Panc1 (cell line): Measurements from ENCODE around the gene HMCES. TPM values are rescaled to one million over a fixed set of nuclear protein-coding genes. Genes with fewer than 3 reads are reported as not detected.

ENCODE experiments used
- ATAC-seq: fragments of 200-7000 bp; cut with Tn5 transposase; 2 replicates; pipeline ENCODE4 v1.9.1; 2020; ENCODE audit warnings: mild to moderate bottlenecking, moderate library complexity
- BruUV-seq: library from RNA; stranded (reverse); fragments of 400-500 nt; replicated peaks from 2 replicates; lab custom pipeline; 2021; lab: Mats Ljungman, UMichigan
- CTCF ChIA-PET: fragments of 300-600 bp; sonication (Branson Sonifier 250); formaldehyde crosslinking; loops from one replicate; lab custom pipeline; 2022; ENCODE audit warnings: antibody characterized with exemption; lab: Charles Lee
- POLR2A ChIA-PET: fragments of 300-600 bp; sonication (Branson Sonifier 250); formaldehyde crosslinking; loops from one replicate; lab custom pipeline; 2022; ENCODE audit warnings: antibody characterized with exemption; lab: Charles Lee
- DNase-seq: peaks from one replicate; pipeline ENCODE4 v3.0.0-alpha.2; 2010; ENCODE audit warnings: low read depth, low spot score
- H3K27ac ChIP-seq: 2 replicates; pipeline ENCODE4 v1.5.1; 2011; ENCODE audit warnings: mild to moderate bottlenecking, low read length, inconsistent platforms
- H3K27me3 ChIP-seq: fragments of 200-500 bp; sonication (Bioruptor generic); 2 replicates; pipeline ENCODE4 v1.6.0; 2014; ENCODE audit warnings: low read length, inconsistent platforms; ENCODE audit not compliant: control insufficient read depth, insufficient read depth
- H3K36me3 ChIP-seq: fragments of 200-500 bp; sonication (Bioruptor generic); 2 replicates; pipeline ENCODE4 v1.5.1; 2014; ENCODE audit warnings: inconsistent platforms, mild to moderate bottlenecking, low read length, moderate library complexity; ENCODE audit not compliant: control insufficient read depth, insufficient read depth
- H3K4me1 ChIP-seq: 2 replicates; pipeline ENCODE4 v1.5.1; 2011; ENCODE audit warnings: inconsistent platforms, mild to moderate bottlenecking, low read length, moderate library complexity; ENCODE audit not compliant: control insufficient read depth, insufficient read depth
- H3K4me3 ChIP-seq, 2 experiments: 2 replicates each; pipeline ENCODE4 v1.5.1; 2011 to 2012; ENCODE audit warnings: low read depth in 2 of 2, low read length in 2 of 2, mild to moderate bottlenecking in 2 of 2, inconsistent platforms in 1 of 2, moderate library complexity in 1 of 2
- H3K9me3 ChIP-seq: fragments of 200-500 bp; sonication (Bioruptor generic); 2 replicates; pipeline ENCODE4 v1.5.1; 2014; ENCODE audit warnings: low read depth, mild to moderate bottlenecking, inconsistent platforms, low read length, moderate library complexity; ENCODE audit not compliant: control insufficient read depth, insufficient read depth
- CTCF ChIP-seq: fragments of 450-650 bp; IDR thresholded peaks from 2 replicates; pipeline ENCODE4 v1.5.1; 2017; ENCODE audit warnings: mild to moderate bottlenecking
- POLR2AphosphoS5 ChIP-seq: IDR thresholded peaks from 2 replicates; pipeline ENCODE4 v1.6.1; 2012; ENCODE audit warnings: mild to moderate bottlenecking, low read depth, low read length, moderate library complexity
- SIN3A ChIP-seq: IDR thresholded peaks from 2 replicates; pipeline ENCODE4 v1.6.1; 2012; ENCODE audit warnings: low read depth, mild to moderate bottlenecking, low read length, moderate library complexity, borderline replicate concordance; ENCODE audit not compliant: insufficient read depth
- TCF7L2 ChIP-seq: IDR thresholded peaks from 2 replicates; pipeline ENCODE4 v1.6.1; 2011; ENCODE audit warnings: mild to moderate bottlenecking, low read depth, low read length, inconsistent platforms
- in situ Hi-C: cut with HindIII; loops from 2 replicates; pipeline ENCODE4 v1.10.0; 2016; ENCODE audit warnings: low sequenced_read_pairs, low pct_unique_long_range_greater_than_20kb
- intact Hi-C: fragments of 100-400 bp; cut with micrococcal nuclease; formaldehyde crosslinking; loops from one replicate; pipeline ENCODE4 v1.10.0; 2022; ENCODE audit not compliant: unreplicated experiment
- total RNA-seq: library from RNA; stranded (reverse); gene quantifications from one replicate; pipeline ENCODE4 v1.2.1, GENCODE V29; 2021; ENCODE audit not compliant: unreplicated experiment
- TF ChIP-seq, protein P1 (sequence below), 2 experiments: IDR thresholded peaks; 2 replicates each; pipeline ENCODE4 v1.6.1; 2011 to 2012; ENCODE audit warnings: low read depth in 2 of 2, control low read depth in 1 of 2, low read length in 1 of 2, mild to moderate bottlenecking in 1 of 2, moderate library complexity in 1 of 2; ENCODE audit not compliant: insufficient read depth in 1 of 2

The HMCES gene
- total RNA-seq, 1 experiment from 2014 or later: 94.6 TPM

DNA sequence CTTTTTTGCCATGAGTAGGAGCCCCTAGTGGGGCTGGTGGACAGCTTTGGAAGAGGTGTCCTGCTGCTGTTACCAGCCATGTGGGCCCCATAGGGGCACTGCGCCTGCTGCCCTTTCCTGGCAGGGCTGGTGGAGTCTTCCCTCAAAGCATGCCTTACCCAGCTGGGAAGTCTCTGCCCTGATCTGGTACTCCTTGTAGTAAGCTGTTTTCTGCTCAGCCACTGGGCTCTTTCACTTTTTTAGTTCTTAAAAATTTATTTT, 26.2 kb downstream of the HMCES start:
- DNase-seq: no peak
- no peak for TF ChIP-seq TCF7L2
- no peak overlapping the region for H3K4me3 ChIP-seq
- ChIA-PET POLR2A (no interaction called here), CTCF (no interaction called here)
- intact Hi-C loops: no loop called here
- H3K27me3 ChIP-seq: no peaks in the 10 kb centered on the region
- no peak overlapping the region for H3K27ac ChIP-seq
- BruUV-seq: TSS peak; percentile 86
- peaks cover 6% of the 10 kb centered on the region for H3K36me3 ChIP-seq
- in situ Hi-C loops: no loop called here
- peak; percentile 50; the same call in 1 of the 2 replicates for ATAC-seq
- H3K4me1 ChIP-seq: no peaks in the 10 kb centered on the region
- no peaks in the 10 kb centered on the region for H3K9me3 ChIP-seq

- no TSS peak for BruUV-seq
- TF ChIP-seq SIN3A: no peak
- no peak for TF ChIP-seq CTCF
- TF ChIP-seq, protein P1, sequence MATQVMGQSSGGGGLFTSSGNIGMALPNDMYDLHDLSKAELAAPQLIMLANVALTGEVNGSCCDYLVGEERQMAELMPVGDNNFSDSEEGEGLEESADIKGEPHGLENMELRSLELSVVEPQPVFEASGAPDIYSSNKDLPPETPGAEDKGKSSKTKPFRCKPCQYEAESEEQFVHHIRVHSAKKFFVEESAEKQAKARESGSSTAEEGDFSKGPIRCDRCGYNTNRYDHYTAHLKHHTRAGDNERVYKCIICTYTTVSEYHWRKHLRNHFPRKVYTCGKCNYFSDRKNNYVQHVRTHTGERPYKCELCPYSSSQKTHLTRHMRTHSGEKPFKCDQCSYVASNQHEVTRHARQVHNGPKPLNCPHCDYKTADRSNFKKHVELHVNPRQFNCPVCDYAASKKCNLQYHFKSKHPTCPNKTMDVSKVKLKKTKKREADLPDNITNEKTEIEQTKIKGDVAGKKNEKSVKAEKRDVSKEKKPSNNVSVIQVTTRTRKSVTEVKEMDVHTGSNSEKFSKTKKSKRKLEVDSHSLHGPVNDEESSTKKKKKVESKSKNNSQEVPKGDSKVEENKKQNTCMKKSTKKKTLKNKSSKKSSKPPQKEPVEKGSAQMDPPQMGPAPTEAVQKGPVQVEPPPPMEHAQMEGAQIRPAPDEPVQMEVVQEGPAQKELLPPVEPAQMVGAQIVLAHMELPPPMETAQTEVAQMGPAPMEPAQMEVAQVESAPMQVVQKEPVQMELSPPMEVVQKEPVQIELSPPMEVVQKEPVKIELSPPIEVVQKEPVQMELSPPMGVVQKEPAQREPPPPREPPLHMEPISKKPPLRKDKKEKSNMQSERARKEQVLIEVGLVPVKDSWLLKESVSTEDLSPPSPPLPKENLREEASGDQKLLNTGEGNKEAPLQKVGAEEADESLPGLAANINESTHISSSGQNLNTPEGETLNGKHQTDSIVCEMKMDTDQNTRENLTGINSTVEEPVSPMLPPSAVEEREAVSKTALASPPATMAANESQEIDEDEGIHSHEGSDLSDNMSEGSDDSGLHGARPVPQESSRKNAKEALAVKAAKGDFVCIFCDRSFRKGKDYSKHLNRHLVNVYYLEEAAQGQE (IDR thresholded peaks at IDR 0.05; ENCODE audit: insufficient read depth in 1 of 2, low read depth in 2 of 2, low read length in 1 of 2): no peak
- TF ChIP-seq POLR2AphosphoS5: no peak
- TF ChIP-seq TCF7L2: no peak
- H3K9me3 ChIP-seq: no peaks in the 10 kb centered on the region
- no peaks in the 10 kb centered on the region for H3K4me1 ChIP-seq
- ChIA-PET CTCF (no interaction called here), POLR2A (no interaction called here)
- no peak overlapping the region for H3K27ac ChIP-seq
- peaks cover 6% of the 10 kb centered on the region for H3K36me3 ChIP-seq
- in situ Hi-C loops (no loop called here), intact Hi-C loops (no loop called here)
- no peak overlapping the region for H3K4me3 ChIP-seq
- no peak for ATAC-seq
- no peaks in the 10 kb centered on the region for H3K27me3 ChIP-seq
- DNase-seq: no peak
Measured at GRCh38 chr3:129305592-129306091, 27.0 kb downstream of the HMCES start.

DNA sequence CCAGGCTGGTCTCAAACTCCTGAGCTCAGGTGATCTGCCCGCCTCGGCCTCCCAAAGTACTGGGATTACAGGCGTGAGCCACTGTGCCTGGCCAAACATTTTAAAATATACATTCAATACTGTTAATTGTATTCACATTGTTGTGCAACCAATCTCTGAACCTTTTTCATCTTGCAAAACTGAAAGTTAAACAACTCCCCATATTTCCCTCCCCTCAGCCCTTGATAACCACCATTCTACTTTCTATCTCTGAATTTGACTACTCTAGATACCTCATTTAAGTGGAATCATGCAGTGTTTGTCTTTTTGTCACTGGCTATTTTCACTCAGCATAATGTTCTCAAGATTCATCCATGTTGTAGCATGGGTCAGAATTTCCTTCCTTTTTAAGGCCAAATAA, 30.0 kb downstream of the HMCES start:
- H3K4me1 ChIP-seq: no peaks in the 10 kb centered on the region
- H3K9me3 ChIP-seq: no peaks in the 10 kb centered on the region
- H3K27me3 ChIP-seq: no peaks in the 10 kb centered on the region
- no peak for DNase-seq
- H3K36me3 ChIP-seq: no peaks in the 10 kb centered on the region; the same call in 1 of the 2 replicates
- H3K4me3 ChIP-seq: no peak overlapping the region
- in situ Hi-C loops: no loop called here
- ChIA-PET CTCF (no interaction called here), POLR2A (interaction anchor here (0.5 kb wide), 1 partner anchor 406 kb away, joined by 3 read pairs; no protein-coding TSS in a partner anchor)
- intact Hi-C loops: no loop called here
- H3K27ac ChIP-seq: no peak overlapping the region
- BruUV-seq: no TSS peak
- no peak for ATAC-seq
- TF ChIP-seq TCF7L2: no peak
- TF ChIP-seq, protein P1 (IDR thresholded peaks at IDR 0.05; ENCODE audit: insufficient read depth in 1 of 2, low read depth in 2 of 2, low read length in 1 of 2): no peak
- TF ChIP-seq POLR2AphosphoS5: no peak
- no peak for TF ChIP-seq SIN3A
- no peak for TF ChIP-seq CTCF
